ENCODE data around the gene ENTPD8. TPM values are rescaled to one million over a fixed set of nuclear protein-coding genes. Genes with fewer than 3 reads are reported as not detected.

The ENTPD8 gene
- total and polyA plus RNA-seq, 2 of the 13 experiments (the other 11 are each of a cell fraction or from before 2014, with no cell fraction given) = 0.26 to 0.44 TPM

DNA sequence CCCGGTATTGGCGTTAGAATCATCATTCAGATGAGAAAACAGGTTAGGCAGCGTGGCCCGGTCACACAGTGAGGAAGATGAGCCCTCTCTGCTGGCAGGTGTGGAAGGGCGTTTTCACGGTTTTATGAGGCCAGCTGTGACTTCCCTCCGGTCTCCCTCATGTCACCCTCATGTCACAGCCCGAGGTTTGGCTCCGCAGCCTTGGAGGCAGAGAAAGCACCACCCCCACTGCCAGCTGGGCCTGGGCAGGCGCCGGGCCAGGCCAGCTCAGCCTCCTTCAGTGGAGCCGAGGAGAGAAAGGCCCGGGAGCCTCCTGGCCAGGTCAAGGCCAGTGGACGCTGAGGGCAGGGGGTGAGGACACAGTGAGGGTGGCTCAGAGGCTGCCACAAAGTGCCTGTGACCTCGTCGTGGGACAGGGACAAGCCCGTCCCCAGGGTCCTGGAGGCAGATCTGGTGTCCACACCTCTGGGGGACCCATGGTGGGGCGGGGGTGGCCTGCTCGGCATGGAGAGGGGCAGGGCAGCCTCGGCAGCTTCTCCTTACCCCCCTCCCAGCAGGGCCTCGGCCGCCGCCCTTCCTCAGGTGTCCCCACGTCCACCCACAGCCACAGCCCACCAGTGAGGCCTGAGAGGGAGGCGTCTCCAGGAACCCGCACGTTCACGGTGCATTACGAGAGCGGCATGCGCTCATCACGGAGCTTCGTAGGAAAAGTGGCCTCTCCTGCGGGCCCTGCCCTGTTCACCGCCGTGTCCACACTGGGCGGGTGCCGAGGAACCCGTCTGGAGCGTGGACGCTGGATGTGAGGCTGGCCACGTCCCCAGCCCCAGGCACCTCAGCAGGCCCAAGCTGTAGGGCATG is 50.4 kb downstream of the ENTPD8 start:
- Histone ChIP-seq H3K27ac (ENCODE audit: extremely low read length, insufficient read depth, low read length) (no peak overlapping the region), H2AFZ (ENCODE audit: low read length) (no peak overlapping the region), H3K9ac (ENCODE audit: insufficient read depth, low read depth, low read length) (no peak overlapping the region), H3K79me2 (ENCODE audit: insufficient read depth, low read length) (no peaks in the 10 kb centered on the region), H3K4me3 (replicated peaks in 1 of 3; ENCODE audit: insufficient read depth in 1 of 3, low read depth in 2 of 3, low read length in 3 of 3) (no peak overlapping the region), H3K9me3 (ENCODE audit: low read length) (no peaks in the 10 kb centered on the region), H3K27me3 (ENCODE audit: control insufficient read depth in 1 of 2, insufficient read depth in 2 of 2, low read length in 2 of 2) (no peaks in the 10 kb centered on the region), H4K20me1 (ENCODE audit: insufficient read depth, low read length) (no peaks in the 10 kb centered on the region), H3K4me2 (ENCODE audit: low read depth, low read length) (no peak overlapping the region), H3K36me3 (replicated peaks in 1 of 2; ENCODE audit: control insufficient read depth in 1 of 2, insufficient read depth in 2 of 2, low read length in 2 of 2) (no peaks in the 10 kb centered on the region), H3K4me1 (ENCODE audit: insufficient read depth, low read length) (peaks cover 24% of the 10 kb centered on the region)
- ChIA-PET POLR2A (no interaction called here), CTCF (ENCODE audit: low intra/inter-chr PET ratio, low total read pairs) (no interaction called here)
- intact Hi-C loops (cut with micrococcal nuclease; ENCODE audit: unreplicated experiment) (no loop called here), in situ Hi-C loops (cut with HindIII; ENCODE audit: extremely low pct_ligation_motif_present, low pct_unique_long_range_greater_than_20kb) (no loop called here)
- ATAC-seq (no peak), DNase-seq (ENCODE audit: low spot score) (no peak), FAIRE-seq (no peak)
- no TSS peak for BruUV-seq (replicated peaks)
- WGBS (ENCODE audit: low lambda C conversion rate) = 78% methylated on average over 30 of the region's 42 CpGs
- TF ChIP-seq, protein P1, sequence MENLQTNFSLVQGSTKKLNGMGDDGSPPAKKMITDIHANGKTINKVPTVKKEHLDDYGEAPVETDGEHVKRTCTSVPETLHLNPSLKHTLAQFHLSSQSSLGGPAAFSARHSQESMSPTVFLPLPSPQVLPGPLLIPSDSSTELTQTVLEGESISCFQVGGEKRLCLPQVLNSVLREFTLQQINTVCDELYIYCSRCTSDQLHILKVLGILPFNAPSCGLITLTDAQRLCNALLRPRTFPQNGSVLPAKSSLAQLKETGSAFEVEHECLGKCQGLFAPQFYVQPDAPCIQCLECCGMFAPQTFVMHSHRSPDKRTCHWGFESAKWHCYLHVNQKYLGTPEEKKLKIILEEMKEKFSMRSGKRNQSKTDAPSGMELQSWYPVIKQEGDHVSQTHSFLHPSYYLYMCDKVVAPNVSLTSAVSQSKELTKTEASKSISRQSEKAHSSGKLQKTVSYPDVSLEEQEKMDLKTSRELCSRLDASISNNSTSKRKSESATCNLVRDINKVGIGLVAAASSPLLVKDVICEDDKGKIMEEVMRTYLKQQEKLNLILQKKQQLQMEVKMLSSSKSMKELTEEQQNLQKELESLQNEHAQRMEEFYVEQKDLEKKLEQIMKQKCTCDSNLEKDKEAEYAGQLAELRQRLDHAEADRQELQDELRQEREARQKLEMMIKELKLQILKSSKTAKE (CRISPR knock-in tag; IDR thresholded peaks at IDR 0.05; ENCODE audit: borderline replicate concordance) = no peak
- TF ChIP-seq, protein P2, sequence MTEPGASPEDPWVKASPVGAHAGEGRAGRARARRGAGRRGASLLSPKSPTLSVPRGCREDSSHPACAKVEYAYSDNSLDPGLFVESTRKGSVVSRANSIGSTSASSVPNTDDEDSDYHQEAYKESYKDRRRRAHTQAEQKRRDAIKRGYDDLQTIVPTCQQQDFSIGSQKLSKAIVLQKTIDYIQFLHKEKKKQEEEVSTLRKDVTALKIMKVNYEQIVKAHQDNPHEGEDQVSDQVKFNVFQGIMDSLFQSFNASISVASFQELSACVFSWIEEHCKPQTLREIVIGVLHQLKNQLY (CRISPR knock-in tag; IDR thresholded peaks at IDR 0.05) = no peak
- TF ChIP-seq, protein P3, sequence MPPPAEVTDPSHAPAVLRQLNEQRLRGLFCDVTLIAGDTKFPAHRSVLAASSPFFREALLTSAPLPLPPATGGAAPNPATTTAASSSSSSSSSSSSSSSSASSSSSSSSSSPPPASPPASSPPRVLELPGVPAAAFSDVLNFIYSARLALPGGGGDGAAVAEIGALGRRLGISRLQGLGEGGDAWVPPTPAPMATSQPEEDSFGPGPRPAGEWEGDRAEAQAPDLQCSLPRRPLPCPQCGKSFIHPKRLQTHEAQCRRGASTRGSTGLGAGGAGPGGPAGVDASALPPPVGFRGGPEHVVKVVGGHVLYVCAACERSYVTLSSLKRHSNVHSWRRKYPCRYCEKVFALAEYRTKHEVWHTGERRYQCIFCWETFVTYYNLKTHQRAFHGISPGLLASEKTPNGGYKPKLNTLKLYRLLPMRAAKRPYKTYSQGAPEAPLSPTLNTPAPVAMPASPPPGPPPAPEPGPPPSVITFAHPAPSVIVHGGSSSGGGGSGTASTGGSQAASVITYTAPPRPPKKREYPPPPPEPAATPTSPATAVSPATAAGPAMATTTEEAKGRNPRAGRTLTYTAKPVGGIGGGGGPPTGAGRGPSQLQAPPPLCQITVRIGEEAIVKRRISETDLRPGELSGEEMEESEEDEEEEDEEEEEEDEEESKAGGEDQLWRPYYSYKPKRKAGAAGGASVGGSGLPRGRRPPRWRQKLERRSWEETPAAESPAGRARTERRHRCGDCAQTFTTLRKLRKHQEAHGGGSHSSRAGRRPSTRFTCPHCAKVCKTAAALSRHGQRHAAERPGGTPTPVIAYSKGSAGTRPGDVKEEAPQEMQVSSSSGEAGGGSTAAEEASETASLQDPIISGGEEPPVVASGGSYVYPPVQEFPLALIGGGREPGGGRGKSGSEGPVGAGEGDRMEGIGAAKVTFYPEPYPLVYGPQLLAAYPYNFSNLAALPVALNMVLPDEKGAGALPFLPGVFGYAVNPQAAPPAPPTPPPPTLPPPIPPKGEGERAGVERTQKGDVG (CRISPR knock-in tag; IDR thresholded peaks at IDR 0.05; ENCODE audit: borderline replicate concordance) = no peak
- TF ChIP-seq EEA1 (CRISPR knock-in tag; IDR thresholded peaks at IDR 0.05; ENCODE audit: borderline replicate concordance) = no peak
- TF ChIP-seq, protein P4, sequence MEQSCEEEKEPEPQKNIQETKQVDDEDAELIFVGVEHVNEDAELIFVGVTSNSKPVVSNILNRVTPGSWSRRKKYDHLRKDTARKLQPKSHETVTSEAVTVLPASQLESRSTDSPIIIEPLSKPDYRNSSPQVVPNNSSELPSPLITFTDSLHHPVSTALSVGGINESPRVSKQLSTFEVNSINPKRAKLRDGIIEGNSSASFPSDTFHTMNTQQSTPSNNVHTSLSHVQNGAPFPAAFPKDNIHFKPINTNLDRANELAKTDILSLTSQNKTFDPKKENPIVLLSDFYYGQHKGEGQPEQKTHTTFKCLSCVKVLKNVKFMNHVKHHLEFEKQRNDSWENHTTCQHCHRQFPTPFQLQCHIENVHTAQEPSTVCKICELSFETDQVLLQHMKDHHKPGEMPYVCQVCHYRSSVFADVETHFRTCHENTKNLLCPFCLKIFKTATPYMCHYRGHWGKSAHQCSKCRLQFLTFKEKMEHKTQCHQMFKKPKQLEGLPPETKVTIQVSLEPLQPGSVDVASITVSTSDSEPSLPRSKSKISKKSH (CRISPR knock-in tag; IDR thresholded peaks at IDR 0.05; ENCODE audit: borderline replicate concordance) = no peak
- TF ChIP-seq NFRKB (IDR thresholded peaks at IDR 0.05) = no peak
- TF ChIP-seq, protein P5, sequence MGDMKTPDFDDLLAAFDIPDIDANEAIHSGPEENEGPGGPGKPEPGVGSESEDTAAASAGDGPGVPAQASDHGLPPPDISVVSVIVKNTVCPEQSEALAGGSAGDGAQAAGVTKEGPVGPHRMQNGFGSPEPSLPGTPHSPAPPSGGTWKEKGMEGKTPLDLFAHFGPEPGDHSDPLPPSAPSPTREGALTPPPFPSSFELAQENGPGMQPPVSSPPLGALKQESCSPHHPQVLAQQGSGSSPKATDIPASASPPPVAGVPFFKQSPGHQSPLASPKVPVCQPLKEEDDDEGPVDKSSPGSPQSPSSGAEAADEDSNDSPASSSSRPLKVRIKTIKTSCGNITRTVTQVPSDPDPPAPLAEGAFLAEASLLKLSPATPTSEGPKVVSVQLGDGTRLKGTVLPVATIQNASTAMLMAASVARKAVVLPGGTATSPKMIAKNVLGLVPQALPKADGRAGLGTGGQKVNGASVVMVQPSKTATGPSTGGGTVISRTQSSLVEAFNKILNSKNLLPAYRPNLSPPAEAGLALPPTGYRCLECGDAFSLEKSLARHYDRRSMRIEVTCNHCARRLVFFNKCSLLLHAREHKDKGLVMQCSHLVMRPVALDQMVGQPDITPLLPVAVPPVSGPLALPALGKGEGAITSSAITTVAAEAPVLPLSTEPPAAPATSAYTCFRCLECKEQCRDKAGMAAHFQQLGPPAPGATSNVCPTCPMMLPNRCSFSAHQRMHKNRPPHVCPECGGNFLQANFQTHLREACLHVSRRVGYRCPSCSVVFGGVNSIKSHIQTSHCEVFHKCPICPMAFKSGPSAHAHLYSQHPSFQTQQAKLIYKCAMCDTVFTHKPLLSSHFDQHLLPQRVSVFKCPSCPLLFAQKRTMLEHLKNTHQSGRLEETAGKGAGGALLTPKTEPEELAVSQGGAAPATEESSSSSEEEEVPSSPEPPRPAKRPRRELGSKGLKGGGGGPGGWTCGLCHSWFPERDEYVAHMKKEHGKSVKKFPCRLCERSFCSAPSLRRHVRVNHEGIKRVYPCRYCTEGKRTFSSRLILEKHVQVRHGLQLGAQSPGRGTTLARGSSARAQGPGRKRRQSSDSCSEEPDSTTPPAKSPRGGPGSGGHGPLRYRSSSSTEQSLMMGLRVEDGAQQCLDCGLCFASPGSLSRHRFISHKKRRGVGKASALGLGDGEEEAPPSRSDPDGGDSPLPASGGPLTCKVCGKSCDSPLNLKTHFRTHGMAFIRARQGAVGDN (CRISPR knock-in tag; IDR thresholded peaks at IDR 0.05) = peak; percentile 31
- no peak for TF ChIP-seq MYNN (CRISPR knock-in tag; IDR thresholded peaks at IDR 0.05; ENCODE audit: low read depth)
- 0 out of 4 replicates have a peak, but pooled peaks of 1 of the 2 experiments have one; percentile 19 for TF ChIP-seq NR2F1 (CRISPR knock-in tag; IDR thresholded peaks at IDR 0.05)
- no peak for TF ChIP-seq FOXA3 (CRISPR knock-in tag; IDR thresholded peaks at IDR 0.05)
